Measurements from ENCODE around the gene NECTIN2. TPM values are rescaled to one million over a fixed set of nuclear protein-coding genes. Genes with fewer than 3 reads are reported as not detected.

NECTIN2 gene
- polyA plus RNA-seq (ENCODE audit: insufficient read length in 3 of 3) = 100 to 1,000 TPM; 152 to 171 (median 163) TPM
- long read RNA-seq, donor 1, transcript NECTIN2-201 (9 exons, 2,466 nt) = minor isoform, 8 of 49 reads
- long read RNA-seq, donor 1, transcript NECTIN2-202 (6 exons, 2,112 nt) = major isoform, 29 of 49 reads
- long read RNA-seq, donor 1, partial matches to known transcripts = 12 of 49 reads
- long read RNA-seq, donor 1, other reads (novel, unspliced or antisense) = 0 of 49 reads
- long read RNA-seq, donor 2, transcript NECTIN2-201 (9 exons, 2,466 nt) = minor isoform, 5 of 49 reads
- long read RNA-seq, donor 2, transcript NECTIN2-202 (6 exons, 2,112 nt) = major isoform, 30 of 49 reads
- long read RNA-seq, donor 2, partial matches to known transcripts = 14 of 49 reads
- long read RNA-seq, donor 2, other reads (novel, unspliced or antisense) = 0 of 49 reads
- long read RNA-seq, donor 3, transcript NECTIN2-202 (6 exons, 2,112 nt) = major isoform, 61 of 123 reads
- long read RNA-seq, donor 3, transcript NECTIN2-201 (9 exons, 2,466 nt) = minor isoform, 16 of 123 reads
- long read RNA-seq, donor 3, partial matches to known transcripts = 37 of 123 reads
- long read RNA-seq, donor 3, other reads (novel, unspliced or antisense) = 8 of 123 reads
- long read RNA-seq, donor 4, transcript NECTIN2-201 (9 exons, 2,466 nt) = minor isoform, 20 of 55 reads
- long read RNA-seq, donor 4, transcript NECTIN2-202 (6 exons, 2,112 nt) = major isoform, 29 of 55 reads
- long read RNA-seq, donor 4, partial matches to known transcripts = 6 of 55 reads
- long read RNA-seq, donor 4, other reads (novel, unspliced or antisense) = 0 of 55 reads
- long read RNA-seq, donor 5, transcript NECTIN2-202 (6 exons, 2,112 nt) = major isoform, 71 of 182 reads
- long read RNA-seq, donor 5, transcript NECTIN2-201 (9 exons, 2,466 nt) = minor isoform, 21 of 182 reads
- long read RNA-seq, donor 5, partial matches to known transcripts = 90 of 182 reads
- long read RNA-seq, donor 5, other reads (novel, unspliced or antisense) = 0 of 182 reads
- long read RNA-seq, donor 6, transcript NECTIN2-201 (9 exons, 2,466 nt) = minor isoform, 10 of 66 reads
- long read RNA-seq, donor 6, transcript NECTIN2-202 (6 exons, 2,112 nt) = major isoform, 26 of 66 reads
- long read RNA-seq, donor 6, partial matches to known transcripts = 30 of 66 reads
- long read RNA-seq, donor 6, other reads (novel, unspliced or antisense) = 0 of 66 reads
- long read RNA-seq, donor 7, transcript NECTIN2-202 (6 exons, 2,112 nt) = major isoform, 26 of 72 reads
- long read RNA-seq, donor 7, transcript NECTIN2-201 (9 exons, 2,466 nt) = minor isoform, 17 of 72 reads
- long read RNA-seq, donor 7, partial matches to known transcripts = 29 of 72 reads
- long read RNA-seq, donor 7, other reads (novel, unspliced or antisense) = 0 of 72 reads
- long read RNA-seq, donor 8, transcript NECTIN2-202 (6 exons, 2,112 nt) = major isoform, 39 of 96 reads
- long read RNA-seq, donor 8, transcript NECTIN2-201 (9 exons, 2,466 nt) = minor isoform, 18 of 96 reads
- long read RNA-seq, donor 8, partial matches to known transcripts = 33 of 96 reads
- long read RNA-seq, donor 8, other reads (novel, unspliced or antisense) = 6 of 96 reads
- long read RNA-seq, donor 9, transcript NECTIN2-202 (6 exons, 2,112 nt) = major isoform, 33 of 96 reads
- long read RNA-seq, donor 9, transcript NECTIN2-201 (9 exons, 2,466 nt) = minor isoform, 20 of 96 reads
- long read RNA-seq, donor 9, partial matches to known transcripts = 43 of 96 reads
- long read RNA-seq, donor 9, other reads (novel, unspliced or antisense) = 0 of 96 reads
- long read RNA-seq, donor 10, transcript NECTIN2-202 (6 exons, 2,112 nt) = major isoform, 24 of 53 reads
- long read RNA-seq, donor 10, transcript NECTIN2-201 (9 exons, 2,466 nt) = minor isoform, 10 of 53 reads
- long read RNA-seq, donor 10, partial matches to known transcripts = 19 of 53 reads
- long read RNA-seq, donor 10, other reads (novel, unspliced or antisense) = 0 of 53 reads
- long read RNA-seq, donor 11, transcript NECTIN2-202 (6 exons, 2,112 nt) = major isoform, 32 of 78 reads
- long read RNA-seq, donor 11, partial matches to known transcripts = 37 of 78 reads
- long read RNA-seq, donor 11, other reads (novel, unspliced or antisense) = 5 of 78 reads
- long read RNA-seq, donor 12, transcript NECTIN2-202 (6 exons, 2,112 nt) = major isoform, 14 of 34 reads
- long read RNA-seq, donor 12, transcript NECTIN2-201 (9 exons, 2,466 nt) = minor isoform, 6 of 34 reads
- long read RNA-seq, donor 12, partial matches to known transcripts = 14 of 34 reads
- long read RNA-seq, donor 12, other reads (novel, unspliced or antisense) = 0 of 34 reads
- long read RNA-seq, donor 13, transcript NECTIN2-201 (9 exons, 2,466 nt) = minor isoform, 18 of 128 reads
- long read RNA-seq, donor 13, transcript NECTIN2-202 (6 exons, 2,112 nt) = major isoform, 45 of 128 reads
- long read RNA-seq, donor 13, partial matches to known transcripts = 59 of 128 reads
- long read RNA-seq, donor 13, other reads (novel, unspliced or antisense) = 6 of 128 reads
- long read RNA-seq, donor 14, transcript NECTIN2-202 (6 exons, 2,112 nt) = major isoform, 24 of 47 reads
- long read RNA-seq, donor 14, transcript NECTIN2-201 (9 exons, 2,466 nt) = minor isoform, 9 of 47 reads
- long read RNA-seq, donor 14, partial matches to known transcripts = 6 of 47 reads
- long read RNA-seq, donor 14, other reads (novel, unspliced or antisense) = 8 of 47 reads
- long read RNA-seq, donor 15, transcript NECTIN2-202 (6 exons, 2,112 nt) = major isoform, 23 of 35 reads
- long read RNA-seq, donor 15, transcript NECTIN2-201 (9 exons, 2,466 nt) = minor isoform, 7 of 35 reads
- long read RNA-seq, donor 15, partial matches to known transcripts = 5 of 35 reads
- long read RNA-seq, donor 15, other reads (novel, unspliced or antisense) = 0 of 35 reads
- long read RNA-seq, donor 16, transcript NECTIN2-202 (6 exons, 2,112 nt) = major isoform, 91 of 228 reads
- long read RNA-seq, donor 16, transcript NECTIN2-201 (9 exons, 2,466 nt) = minor isoform, 46 of 228 reads
- long read RNA-seq, donor 16, partial matches to known transcripts = 86 of 228 reads
- long read RNA-seq, donor 16, other reads (novel, unspliced or antisense) = 5 of 228 reads

- DNase-seq (ENCODE audit: extremely low read depth in 1 of 11, low read depth in 9 of 11, low spot score in 4 of 11) = peak; percentile 95 to 99 (median 98)
Observed at GRCh38 chr19:44845612-44846454, at the start of gene NECTIN2. TSS of gene NECTIN2 (plus strand) at chr19:44846297. CDS start at chr19:44846526, 229 bp downstream.

GRCh38 chr19:44796701-44797115 lies 49.4 kb upstream of the NECTIN2 start:
- no peak for DNase-seq (ENCODE audit: extremely low read depth in 1 of 11, low read depth in 9 of 11, low spot score in 4 of 11)

GRCh38 chr19:44799627-44800346 lies 46.3 kb upstream of the NECTIN2 start:
- DNase-seq (ENCODE audit: extremely low read depth in 1 of 11, low read depth in 9 of 11, low spot score in 4 of 11) = no peak

GRCh38 chr19:44800461-44800860 lies 45.6 kb upstream of the NECTIN2 start:
- DNase-seq (ENCODE audit: extremely low read depth in 1 of 11, low read depth in 9 of 11, low spot score in 4 of 11) = peak in 4 of 11 donors; percentile 73 to 81 (median 78)

- DNase-seq (ENCODE audit: extremely low read depth in 1 of 11, low read depth in 9 of 11, low spot score in 4 of 11) = no peak
Observed at GRCh38 chr19:44803442-44804428, 42.4 kb upstream of the NECTIN2 start.

GRCh38 chr19:44806291-44806690 lies 39.8 kb upstream of the NECTIN2 start:
- DNase-seq (ENCODE audit: extremely low read depth in 1 of 11, low read depth in 9 of 11, low spot score in 4 of 11) = no peak

- no peak for DNase-seq (ENCODE audit: extremely low read depth in 1 of 11, low read depth in 9 of 11, low spot score in 4 of 11)
Observed at GRCh38 chr19:44807162-44807561, 38.9 kb upstream of the NECTIN2 start.

- DNase-seq (ENCODE audit: extremely low read depth in 1 of 11, low read depth in 9 of 11, low spot score in 4 of 11) = peak in 6 of 11 donors; percentile 42 to 81 (median 78)
Observed at GRCh38 chr19:44807652-44808462, 38.2 kb upstream of the NECTIN2 start.

- DNase-seq (ENCODE audit: extremely low read depth in 1 of 11, low read depth in 9 of 11, low spot score in 4 of 11) = peak in 5 of 11 donors; percentile 65 to 79 (median 70)
Observed at GRCh38 chr19:44808463-44809371, 37.4 kb upstream of the NECTIN2 start, which contains the start of gene BCAM. TSS of gene BCAM (plus strand) at chr19:44809103. CDS start at chr19:44809125, 22 bp downstream.

- no peak for DNase-seq (ENCODE audit: extremely low read depth in 1 of 11, low read depth in 9 of 11, low spot score in 4 of 11)
Observed at GRCh38 chr19:44809577-44810233, 36.4 kb upstream of the NECTIN2 start.
